Small intestine (tissue), 7 donors: Measurements from ENCODE around the gene BRCA1. TPM values are rescaled to one million over a fixed set of nuclear protein-coding genes. Genes with fewer than 3 reads are reported as not detected.

Experiments
- DNase-seq, 2 donors: peaks; one replicate each; pipeline versions ENCODE4 v3.0.0 to v3.0.0-alpha.2; 2013
- FAIRE-seq: peaks from 2 replicates; lab custom pipeline; 2012; peaks lifted over from hg19 to GRCh38; lab: Jason Lieb, UNC
- H3K27ac ChIP-seq, 3 donors: one replicate each; pipeline ENCODE4 v1.5.1; 2013; ENCODE audit warnings: low read length in 2 of 3, mild to moderate bottlenecking in 2 of 3, control low read depth in 1 of 3, inconsistent platforms in 1 of 3, low read depth in 1 of 3, moderate library complexity in 1 of 3
- H3K27me3 ChIP-seq, 3 donors: one replicate each; pipeline ENCODE4 v1.6.1; 2013; ENCODE audit warnings: low read length in 3 of 3, inconsistent platforms in 1 of 3; ENCODE audit not compliant: control insufficient read depth in 3 of 3, insufficient read depth in 3 of 3
- H3K36me3 ChIP-seq, 3 donors: one replicate each; pipeline ENCODE4 v1.6.1; 2013; ENCODE audit warnings: low read length in 3 of 3, inconsistent platforms in 1 of 3, low read depth in 1 of 3, mild to moderate bottlenecking in 1 of 3, moderate library complexity in 1 of 3; ENCODE audit not compliant: control insufficient read depth in 3 of 3, insufficient read depth in 2 of 3
- H3K4me1 ChIP-seq, 3 donors: one replicate each; pipeline ENCODE4 v1.6.1; 2013; ENCODE audit warnings: low read length in 2 of 3, inconsistent platforms in 1 of 3, low read depth in 1 of 3, mild to moderate bottlenecking in 1 of 3, moderate library complexity in 1 of 3; ENCODE audit not compliant: control insufficient read depth in 3 of 3, insufficient read depth in 2 of 3
- H3K4me3 ChIP-seq, 3 donors: one replicate each; pipeline ENCODE4 v1.5.1; 2013; ENCODE audit warnings: low read length in 3 of 3, control low read depth in 1 of 3, inconsistent platforms in 1 of 3, low read depth in 1 of 3, mild to moderate bottlenecking in 1 of 3, moderate library complexity in 1 of 3
- H3K9me3 ChIP-seq, 2 donors: one replicate each; pipeline ENCODE4 v1.6.1; 2013; ENCODE audit warnings: low read depth in 1 of 2, low read length in 1 of 2; ENCODE audit not compliant: control insufficient read depth in 2 of 2, insufficient read depth in 1 of 2
- WGBS, 3 donors: extraction: QIAGEN DNeasy Blood & Tissue Kit; methylation state at CpG; one replicate each; pipeline ENCODE4 v1.1.7; 2013; 5-methylcytosine and 5-hydroxymethylcytosine counted together
- polyA plus RNA-seq, 4 donors: library from polyadenylated mRNA; stranded (reverse) in 3 of 4; unstranded in 1 of 4; fragments of 200-250 nt in 3 of 4; fragments of 120-200 nt in 1 of 4; gene quantifications; one replicate each; pipeline versions ENCODE4 v1.2.1 to v1.2.3, GENCODE V29; 2013
- donor health status: healthy with polysubstance abuse.
- donor health status: control.
- donor health status: control.
- donor health status: Bipolar disorder and iron deficiency.
- donor health status: healthy.

The BRCA1 gene
- polyA plus RNA-seq, 4 donors: 0.45 to 12.4 (median 5.5) TPM

- H3K9me3 ChIP-seq: no peaks in the 10 kb centered on the region
- H3K27me3 ChIP-seq: no peaks in the 10 kb centered on the region
- DNase-seq (no peak), FAIRE-seq (no peak)
- H3K27ac ChIP-seq: peak overlapping the region in 1 of 3 donors; percentile 71
- 75 to 83% (median 82%) methylated on average over 8 of the region's 8 CpGs for WGBS, 3 donors
- H3K4me3 ChIP-seq: no peak overlapping the region
- peaks cover 0 to 33% (median 5%) of the 10 kb centered on the region in 3 donors for H3K4me1 ChIP-seq
- H3K36me3 ChIP-seq: peaks cover 3 to 71% (median 6%) of the 10 kb centered on the region in 3 donors
Observed at GRCh38 chr17:43014649-43015542, 110.3 kb downstream of the BRCA1 start.

GRCh38 chr17:43014020-43014648 is 111.0 kb downstream of the BRCA1 start:
- 81 to 93% (median 90%) methylated on average over 12 of the region's 12 CpGs for WGBS, 3 donors
- peaks cover 3 to 69% (median 6%) of the 10 kb centered on the region in 3 donors for H3K36me3 ChIP-seq
- no peak for DNase-seq
- H3K4me3 ChIP-seq: no peak overlapping the region
- FAIRE-seq: no peak
- H3K9me3 ChIP-seq: no peaks in the 10 kb centered on the region
- H3K27me3 ChIP-seq: no peaks in the 10 kb centered on the region
- H3K4me1 ChIP-seq: peaks cover 0 to 27% (median 3%) of the 10 kb centered on the region in 3 donors
- H3K27ac ChIP-seq: peak overlapping the region in 1 of 3 donors; percentile 71

- Histone ChIP-seq H3K36me3 (peaks cover 3 to 68% (median 6%) of the 10 kb centered on the region in 3 donors), H3K4me3 (no peak overlapping the region), H3K27me3 (no peaks in the 10 kb centered on the region), H3K27ac (peak overlapping the region in 1 of 3 donors; percentile 6), H3K9me3 (no peaks in the 10 kb centered on the region), H3K4me1 (peaks cover 0 to 25% (median 3%) of the 10 kb centered on the region in 3 donors)
- FAIRE-seq (no peak), DNase-seq (no peak)
- 89 to 95% (median 91%) methylated on average over 8 of the region's 8 CpGs for WGBS, 3 donors
Observed at GRCh38 chr17:43013296-43013695, 111.9 kb downstream of the BRCA1 start.

GRCh38 chr17:43011728-43012472 is 113.3 kb downstream of the BRCA1 start:
- no peak for DNase-seq
- no peaks in the 10 kb centered on the region for H3K27me3 ChIP-seq
- FAIRE-seq: no peak
- H3K9me3 ChIP-seq: no peaks in the 10 kb centered on the region
- peaks cover 3 to 56% (median 6%) of the 10 kb centered on the region in 3 donors for H3K36me3 ChIP-seq
- no peak overlapping the region for H3K4me3 ChIP-seq
- H3K4me1 ChIP-seq: peaks cover 0 to 20% (median 3%) of the 10 kb centered on the region in 3 donors
- peak overlapping the region in 1 of 3 donors; percentile 17 for H3K27ac ChIP-seq
- WGBS, 3 donors: 68 to 75% (median 74%) methylated on average over 15 of the region's 15 CpGs

- H3K27me3 ChIP-seq: no peaks in the 10 kb centered on the region
- no peaks in the 10 kb centered on the region for H3K9me3 ChIP-seq
- H3K36me3 ChIP-seq: peaks cover 3 to 47% (median 6%) of the 10 kb centered on the region in 3 donors
- H3K4me3 ChIP-seq: no peak overlapping the region
- DNase-seq (peak; percentile 88 to 97), FAIRE-seq (no peak)
- peak overlapping the region; percentile 6 to 81 (median 75) for H3K27ac ChIP-seq
- WGBS, 3 donors: 23 to 64% (median 47%) methylated on average over 5 of the region's 5 CpGs
- H3K4me1 ChIP-seq: peaks cover 0 to 20% (median 3%) of the 10 kb centered on the region in 3 donors
Observed at GRCh38 chr17:43010667-43011308, 114.4 kb downstream of the BRCA1 start.

- peak within 1 kb of the TSS; percentile 53 to 75 (median 63) for H3K4me3 ChIP-seq
- H3K27me3 ChIP-seq: no peaks in the 10 kb centered on the region
- WGBS, 3 donors: 12 to 21% (median 17%) methylated on average over 18 of the region's 18 CpGs
- no peaks in the 10 kb centered on the region for H3K9me3 ChIP-seq
- peak; percentile 94 to 96 for DNase-seq
- H3K27ac ChIP-seq: peak within 1 kb of the TSS; percentile 75 to 97 (median 96)
- H3K4me1 ChIP-seq: peaks cover 0 to 17% (median 3%) of the 10 kb centered on the region in 3 donors
- no peak for FAIRE-seq
- peaks cover 8 to 36% (median 9%) of the 10 kb centered on the region in 3 donors for H3K36me3 ChIP-seq
Observed at GRCh38 chr17:43006639-43007551, 118.3 kb downstream of the BRCA1 start, which contains the start of gene IFI35. TSS of gene IFI35 (plus strand) at chr17:43006784. CDS start at chr17:43006948, 164 bp downstream.

GRCh38 chr17:43003542-43004172 is 121.5 kb downstream of the BRCA1 start:
- H3K4me1 ChIP-seq: peaks cover 0 to 11% (median 0%) of the 10 kb centered on the region in 3 donors
- no peaks in the 10 kb centered on the region for H3K9me3 ChIP-seq
- DNase-seq (no peak), FAIRE-seq (no peak)
- WGBS, 3 donors: 73 to 84% (median 78%) methylated on average over 5 of the region's 5 CpGs
- no peaks in the 10 kb centered on the region for H3K27me3 ChIP-seq
- no peak overlapping the region for H3K4me3 ChIP-seq
- H3K27ac ChIP-seq: peak overlapping the region in 1 of 3 donors; percentile 27
- H3K36me3 ChIP-seq: peaks cover 12 to 53% (median 21%) of the 10 kb centered on the region in 3 donors
